Measurements from ENCODE around the gene MYO3B.
"Not testable (repeated sequence)": the region's sequence is repeated elsewhere in the genome, so short reads cannot be mapped to it uniquely, and the experiment has no call there.

Gene MYO3B

GRCh38 chr2:170270278-170270864 is 92.4 kb downstream of the MYO3B start:
- DNase-seq: no peak
- in situ Hi-C loops (cut with HindIII; ENCODE audit: low pct_ligation_motif_present, low pct_unique_long_range_greater_than_20kb, low sequenced_read_pairs): no loop called here

- in situ Hi-C loops (cut with HindIII; ENCODE audit: low pct_ligation_motif_present, low pct_unique_long_range_greater_than_20kb, low sequenced_read_pairs): no loop called here
- DNase-seq: no peak
Observed at GRCh38 chr2:170271340-170271739, 93.4 kb downstream of the MYO3B start.

GRCh38 chr2:170276056-170276455 is 98.1 kb downstream of the MYO3B start:
- no peak for DNase-seq
- in situ Hi-C loops (cut with HindIII; ENCODE audit: low pct_ligation_motif_present, low pct_unique_long_range_greater_than_20kb, low sequenced_read_pairs): no loop called here

- in situ Hi-C loops (cut with HindIII; ENCODE audit: low pct_ligation_motif_present, low pct_unique_long_range_greater_than_20kb, low sequenced_read_pairs): no loop called here
- no peak for DNase-seq
Observed at GRCh38 chr2:170276925-170277629, 99.1 kb downstream of the MYO3B start.

GRCh38 chr2:170277951-170278350 is 100.0 kb downstream of the MYO3B start:
- no peak for DNase-seq
- in situ Hi-C loops (cut with HindIII; ENCODE audit: low pct_ligation_motif_present, low pct_unique_long_range_greater_than_20kb, low sequenced_read_pairs): no loop called here

- in situ Hi-C loops (cut with HindIII; ENCODE audit: low pct_ligation_motif_present, low pct_unique_long_range_greater_than_20kb, low sequenced_read_pairs); DNase-seq: not testable (repeated sequence)
Observed at GRCh38 chr2:170279615-170280014, 101.7 kb downstream of the MYO3B start.

- in situ Hi-C loops (cut with HindIII; ENCODE audit: low pct_ligation_motif_present, low pct_unique_long_range_greater_than_20kb, low sequenced_read_pairs): no loop called here
- no peak for DNase-seq
Observed at GRCh38 chr2:170282851-170283250, 104.9 kb downstream of the MYO3B start.

GRCh38 chr2:170284205-170284604 is 106.3 kb downstream of the MYO3B start:
- DNase-seq: no peak
- in situ Hi-C loops (cut with HindIII; ENCODE audit: low pct_ligation_motif_present, low pct_unique_long_range_greater_than_20kb, low sequenced_read_pairs): no loop called here

GRCh38 chr2:170288859-170289258 is 110.9 kb downstream of the MYO3B start:
- in situ Hi-C loops (cut with HindIII; ENCODE audit: low pct_ligation_motif_present, low pct_unique_long_range_greater_than_20kb, low sequenced_read_pairs): no loop called here
- DNase-seq: no peak

- in situ Hi-C loops (cut with HindIII; ENCODE audit: low pct_ligation_motif_present, low pct_unique_long_range_greater_than_20kb, low sequenced_read_pairs): no loop called here
- DNase-seq: no peak
Observed at GRCh38 chr2:170291474-170291873, 113.5 kb downstream of the MYO3B start.

GRCh38 chr2:170292415-170292814 is 114.5 kb downstream of the MYO3B start:
- in situ Hi-C loops (cut with HindIII; ENCODE audit: low pct_ligation_motif_present, low pct_unique_long_range_greater_than_20kb, low sequenced_read_pairs): no loop called here

GRCh38 chr2:170297496-170297895 is 119.5 kb downstream of the MYO3B start:
- DNase-seq: no peak
- in situ Hi-C loops (cut with HindIII; ENCODE audit: low pct_ligation_motif_present, low pct_unique_long_range_greater_than_20kb, low sequenced_read_pairs): no loop called here

More at GRCh38 chr2:170292415-170292814, 114.5 kb downstream of the MYO3B start:
- DNase-seq: no peak

- in situ Hi-C loops (cut with HindIII; ENCODE audit: low pct_ligation_motif_present, low pct_unique_long_range_greater_than_20kb, low sequenced_read_pairs): no loop called here
- no peak for DNase-seq
Observed at GRCh38 chr2:170298115-170298514, 120.2 kb downstream of the MYO3B start.

GRCh38 chr2:170298861-170299429 is 121.0 kb downstream of the MYO3B start:
- in situ Hi-C loops (cut with HindIII; ENCODE audit: low pct_ligation_motif_present, low pct_unique_long_range_greater_than_20kb, low sequenced_read_pairs): no loop called here
- no peak for DNase-seq

- DNase-seq: no peak
- in situ Hi-C loops (cut with HindIII; ENCODE audit: low pct_ligation_motif_present, low pct_unique_long_range_greater_than_20kb, low sequenced_read_pairs): no loop called here
Observed at GRCh38 chr2:170300993-170301392, 123.0 kb downstream of the MYO3B start.

GRCh38 chr2:170301626-170302025 is 123.7 kb downstream of the MYO3B start:
- in situ Hi-C loops (cut with HindIII; ENCODE audit: low pct_ligation_motif_present, low pct_unique_long_range_greater_than_20kb, low sequenced_read_pairs): no loop called here
- no peak for DNase-seq

- in situ Hi-C loops (cut with HindIII; ENCODE audit: low pct_ligation_motif_present, low pct_unique_long_range_greater_than_20kb, low sequenced_read_pairs): no loop called here
- no peak for DNase-seq
Observed at GRCh38 chr2:170305711-170306110, 127.8 kb downstream of the MYO3B start.

GRCh38 chr2:170306293-170306873 is 128.4 kb downstream of the MYO3B start:
- no peak for DNase-seq
- in situ Hi-C loops (cut with HindIII; ENCODE audit: low pct_ligation_motif_present, low pct_unique_long_range_greater_than_20kb, low sequenced_read_pairs): no loop called here

- in situ Hi-C loops (cut with HindIII; ENCODE audit: low pct_ligation_motif_present, low pct_unique_long_range_greater_than_20kb, low sequenced_read_pairs): no loop called here
- no peak for DNase-seq
Observed at GRCh38 chr2:170307052-170307451, 129.1 kb downstream of the MYO3B start.

All from ACHN (cell line).